Chondrocyte (in vitro differentiated cells): ENCODE results near the gene ARMH1. TPM values are rescaled to one million over a fixed set of nuclear protein-coding genes. Genes with fewer than 3 reads are reported as not detected.

Experiments used
- DNase-seq: peaks from one replicate; pipeline ENCODE4 v3.0.0; 2021; ENCODE audit warnings: mixed read lengths, low spot score
- H3K27ac Mint-ChIP-seq: one replicate; pipeline ENCODE4 v1.8.0; 2021; ENCODE audit warnings: mild to moderate bottlenecking, moderate library complexity, mixed read lengths; ENCODE audit not compliant: unreplicated experiment
- H3K27me3 Mint-ChIP-seq: 2 replicates; pipeline ENCODE4 v1.8.0; 2021; ENCODE audit warnings: low read depth, mixed read lengths
- H3K36me3 Mint-ChIP-seq: 2 replicates; pipeline ENCODE4 v1.8.0; 2021; ENCODE audit warnings: low read depth, mixed read lengths
- H3K4me1 Mint-ChIP-seq: 2 replicates; pipeline ENCODE4 v1.8.0; 2021; ENCODE audit warnings: low read depth, mild to moderate bottlenecking, mixed read lengths
- H3K4me3 Mint-ChIP-seq: one replicate; pipeline ENCODE4 v1.8.0; 2021; ENCODE audit warnings: mild to moderate bottlenecking, moderate library complexity, mixed read lengths; ENCODE audit not compliant: unreplicated experiment
- H3K9me3 Mint-ChIP-seq: 2 replicates; pipeline ENCODE4 v1.8.0; 2021; ENCODE audit warnings: low read depth, mixed read lengths
- CTCF ChIP-seq: fragments of 200-600 bp; sonication (generic); IDR thresholded peaks from 2 replicates; pipeline ENCODE4 v1.5.0; 2021; ENCODE audit warnings: antibody characterized with exemption, mild to moderate bottlenecking, moderate library complexity
- total RNA-seq: library from RNA; stranded (reverse); gene quantifications from 3 replicates; pipeline ENCODE4 v1.2.1, GENCODE V29; 2021

ARMH1 gene
- total RNA-seq, 1 donor from 2014 or later: 1.3 TPM

DNA sequence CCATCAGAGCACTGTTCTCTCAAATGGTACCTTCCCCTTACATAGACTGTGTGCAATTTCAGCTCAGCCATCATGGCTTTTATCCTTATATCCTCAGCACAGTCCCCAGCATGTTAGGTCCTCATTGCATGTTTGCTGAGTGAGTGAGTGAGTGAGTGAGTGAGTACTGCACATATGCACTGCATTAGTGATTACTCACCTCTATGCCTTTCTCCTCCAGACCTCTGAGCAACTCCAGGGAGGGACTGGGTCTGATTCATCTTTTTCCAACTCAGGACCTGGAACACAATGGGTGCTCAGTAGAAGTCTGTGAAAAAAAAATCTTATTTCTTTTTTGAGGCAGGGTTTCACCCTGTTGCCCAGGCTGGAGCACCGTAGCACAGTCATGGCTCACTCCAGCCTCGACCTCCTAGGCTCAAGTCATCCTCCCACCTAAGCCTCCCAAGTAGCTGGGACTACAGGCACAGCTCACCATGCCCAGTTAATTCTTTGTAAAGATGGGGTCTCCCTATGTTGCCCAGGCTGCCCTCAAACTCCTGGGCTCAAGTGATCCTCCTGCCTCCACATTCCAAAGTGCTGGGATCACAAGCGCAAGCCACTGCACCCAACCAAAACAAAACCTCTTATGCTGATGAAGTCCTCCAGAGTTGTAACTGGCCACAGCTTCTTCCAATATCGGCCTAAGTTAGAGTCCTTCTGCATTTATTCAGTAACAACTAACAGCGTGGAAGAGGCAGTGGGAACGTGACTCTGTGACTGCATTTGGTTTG is 32.8 kb downstream of the ARMH1 start:
- Mint-ChIP-seq H3K27me3 (peaks cover 4% of the 10 kb centered on the region), H3K4me1 (peaks cover 14% of the 10 kb centered on the region), H3K36me3 (no peaks in the 10 kb centered on the region), H3K9me3 (no peaks in the 10 kb centered on the region), H3K4me3 (no peak overlapping the region), H3K27ac (peak overlapping the region; percentile 71)
- DNase-seq: no peak
- no peak for TF ChIP-seq CTCF

DNA sequence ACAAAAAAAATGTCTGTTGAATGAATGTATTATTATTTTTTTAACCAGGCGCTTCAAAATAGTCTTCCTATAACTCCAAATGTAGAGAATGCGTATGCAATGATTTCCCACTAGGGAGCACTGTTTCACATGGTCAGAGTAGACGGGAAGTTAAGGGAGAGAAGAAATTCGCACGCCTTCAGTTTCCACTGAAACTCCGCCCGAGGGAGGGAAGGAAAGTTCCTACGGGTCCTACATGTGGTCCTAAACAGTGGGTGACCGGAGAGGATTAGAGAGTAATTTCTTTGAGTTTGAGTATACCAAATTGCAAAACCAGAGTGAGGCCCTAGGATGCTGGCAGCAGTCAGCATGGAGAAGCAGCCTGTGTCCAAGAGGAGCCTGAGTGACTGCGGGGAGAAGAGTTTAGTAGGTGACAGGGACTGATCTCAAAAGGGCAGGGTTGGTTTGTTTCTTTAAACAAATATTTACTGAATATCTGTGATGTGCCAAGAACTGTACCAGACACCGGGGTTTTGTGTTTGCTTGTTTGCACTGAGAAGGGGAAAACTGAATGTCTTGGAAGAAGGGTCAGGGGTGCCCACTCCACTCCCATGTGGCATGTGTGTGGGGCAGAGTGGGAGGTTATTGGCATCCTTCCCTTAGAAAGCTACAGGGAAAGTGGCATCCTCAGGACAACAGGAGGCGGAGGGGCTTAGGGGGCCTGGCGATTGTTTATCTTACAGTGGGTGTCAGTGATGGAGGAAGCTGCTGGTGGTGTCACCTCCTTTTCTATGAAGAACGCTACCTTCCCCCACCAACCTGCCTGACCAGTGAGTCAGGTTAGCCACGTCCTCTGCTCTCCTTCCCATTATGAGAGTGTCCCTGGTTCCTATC is 33.7 kb downstream of the ARMH1 start:
- DNase-seq: no peak
- Mint-ChIP-seq H3K27me3 (peaks cover 4% of the 10 kb centered on the region), H3K27ac (no peak overlapping the region), H3K9me3 (no peaks in the 10 kb centered on the region), H3K4me1 (peaks cover 14% of the 10 kb centered on the region), H3K4me3 (peak overlapping the region; percentile 40), H3K36me3 (no peaks in the 10 kb centered on the region)
- peak; percentile 79 for TF ChIP-seq CTCF

GRCh38 chr1:44713321-44713781 is 38.8 kb downstream of the ARMH1 start:
- peaks cover 2% of the 10 kb centered on the region for H3K4me1 Mint-ChIP-seq
- H3K36me3 Mint-ChIP-seq: no peaks in the 10 kb centered on the region
- peaks cover 12% of the 10 kb centered on the region for H3K27me3 Mint-ChIP-seq
- H3K27ac Mint-ChIP-seq: no peak overlapping the region
- H3K4me3 Mint-ChIP-seq: no peak overlapping the region
- no peak for DNase-seq
- TF ChIP-seq CTCF: no peak
- no peaks in the 10 kb centered on the region for H3K9me3 Mint-ChIP-seq

- TF ChIP-seq CTCF: no peak
- Mint-ChIP-seq H3K4me3 (no peak overlapping the region), H3K27me3 (peaks cover 12% of the 10 kb centered on the region), H3K9me3 (no peaks in the 10 kb centered on the region), H3K36me3 (no peaks in the 10 kb centered on the region), H3K4me1 (peaks cover 2% of the 10 kb centered on the region), H3K27ac (no peak overlapping the region)
- DNase-seq: no peak
These were observed 40.0 kb downstream of the ARMH1 start for GRCh38 chr1:44714532-44714931.

DNA sequence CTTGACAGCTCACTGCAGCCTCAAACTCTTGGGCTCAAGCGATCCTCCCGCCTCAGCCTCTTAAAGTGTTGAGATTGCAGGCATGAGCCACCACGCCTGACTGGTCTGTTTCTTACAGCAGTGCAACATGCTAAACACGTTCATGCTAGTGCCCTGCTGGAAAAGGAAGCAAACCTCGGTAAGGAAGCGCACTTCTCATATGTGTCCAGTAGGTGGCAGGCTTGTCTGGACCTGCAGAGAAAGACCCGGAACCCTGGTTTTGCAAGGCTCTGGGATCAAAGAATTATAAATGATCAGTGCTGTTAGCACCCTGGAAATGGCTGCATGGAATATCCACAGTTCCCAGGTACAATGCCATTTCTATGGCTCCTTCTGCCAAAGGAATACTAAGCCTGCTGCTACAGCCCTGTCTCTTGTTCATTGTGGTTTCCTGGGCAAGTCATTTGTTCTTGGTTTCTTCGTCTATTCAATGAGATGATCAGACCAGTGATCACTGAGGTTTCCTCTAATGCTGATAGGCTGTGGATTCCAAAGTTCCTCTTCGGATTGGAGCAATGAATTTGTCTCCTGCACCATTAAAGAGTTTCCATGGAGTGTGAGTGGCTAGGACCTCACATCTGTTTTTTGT is 40.5 kb downstream of the ARMH1 start:
- no peak overlapping the region for H3K27ac Mint-ChIP-seq
- TF ChIP-seq CTCF: peak; percentile 94
- H3K4me1 Mint-ChIP-seq: peaks cover 2% of the 10 kb centered on the region
- peaks cover 12% of the 10 kb centered on the region for H3K27me3 Mint-ChIP-seq
- no peaks in the 10 kb centered on the region for H3K9me3 Mint-ChIP-seq
- no peaks in the 10 kb centered on the region for H3K36me3 Mint-ChIP-seq
- no peak overlapping the region for H3K4me3 Mint-ChIP-seq
- DNase-seq: no peak
